ENCODE data around the gene STK17A.
"Not testable (repeated sequence)": the region's sequence is repeated elsewhere in the genome, so short reads cannot be mapped to it uniquely, and the experiment has no call there.

STK17A gene

GRCh38 chr7:43593010-43593409, 10.1 kb downstream of the STK17A start:
- no peak for TF ChIP-seq CTCF (IDR thresholded peaks at IDR 0.05; ENCODE audit: low read depth, low read length)
- in situ Hi-C loops (cut with HindIII; ENCODE audit: low sequenced_read_pairs) = no loop called here
- no peak for DNase-seq (ENCODE audit: low read depth, low spot score)
- H3K4me3 ChIP-seq (ENCODE audit: low read depth, low read length) = no peak overlapping the region

- DNase-seq (ENCODE audit: low read depth, low spot score) = no peak
- in situ Hi-C loops (cut with HindIII; ENCODE audit: low sequenced_read_pairs) = no loop called here
- TF ChIP-seq CTCF (IDR thresholded peaks at IDR 0.05; ENCODE audit: low read depth, low read length) = no peak
- H3K4me3 ChIP-seq (ENCODE audit: low read depth, low read length) = no peak overlapping the region
Measured at GRCh38 chr7:43594020-43594419, 11.1 kb downstream of the STK17A start.

- H3K4me3 ChIP-seq (ENCODE audit: low read depth, low read length); in situ Hi-C loops (cut with HindIII; ENCODE audit: low sequenced_read_pairs); DNase-seq (ENCODE audit: low read depth, low spot score): not testable (repeated sequence)
Measured at GRCh38 chr7:43596426-43596825, 13.5 kb downstream of the STK17A start.

GRCh38 chr7:43600056-43600455, 17.1 kb downstream of the STK17A start:
- no peak for TF ChIP-seq CTCF (IDR thresholded peaks at IDR 0.05; ENCODE audit: low read depth, low read length)
- DNase-seq (ENCODE audit: low read depth, low spot score) = no peak
- no peak overlapping the region for H3K4me3 ChIP-seq (ENCODE audit: low read depth, low read length)
- in situ Hi-C loops (cut with HindIII; ENCODE audit: low sequenced_read_pairs) = no loop called here

- no peak overlapping the region for H3K4me3 ChIP-seq (ENCODE audit: low read depth, low read length)
- in situ Hi-C loops (cut with HindIII; ENCODE audit: low sequenced_read_pairs) = no loop called here
- TF ChIP-seq CTCF (IDR thresholded peaks at IDR 0.05; ENCODE audit: low read depth, low read length) = no peak
- DNase-seq (ENCODE audit: low read depth, low spot score) = no peak
Measured at GRCh38 chr7:43602256-43602655, 19.3 kb downstream of the STK17A start.

- no peak for DNase-seq (ENCODE audit: low read depth, low spot score)
- in situ Hi-C loops (cut with HindIII; ENCODE audit: low sequenced_read_pairs) = no loop called here
- H3K4me3 ChIP-seq (ENCODE audit: low read depth, low read length) = no peak overlapping the region
- TF ChIP-seq CTCF (IDR thresholded peaks at IDR 0.05; ENCODE audit: low read depth, low read length) = no peak
Measured at GRCh38 chr7:43604251-43604650, 21.3 kb downstream of the STK17A start.

GRCh38 chr7:43609097-43609496, 26.2 kb downstream of the STK17A start:
- DNase-seq (ENCODE audit: low read depth, low spot score) = no peak
- no peak overlapping the region for H3K4me3 ChIP-seq (ENCODE audit: low read depth, low read length)
- in situ Hi-C loops (cut with HindIII; ENCODE audit: low sequenced_read_pairs) = no loop called here
- TF ChIP-seq CTCF (IDR thresholded peaks at IDR 0.05; ENCODE audit: low read depth, low read length) = no peak
